ENCODE results near the gene TH.

The TH gene

DNA sequence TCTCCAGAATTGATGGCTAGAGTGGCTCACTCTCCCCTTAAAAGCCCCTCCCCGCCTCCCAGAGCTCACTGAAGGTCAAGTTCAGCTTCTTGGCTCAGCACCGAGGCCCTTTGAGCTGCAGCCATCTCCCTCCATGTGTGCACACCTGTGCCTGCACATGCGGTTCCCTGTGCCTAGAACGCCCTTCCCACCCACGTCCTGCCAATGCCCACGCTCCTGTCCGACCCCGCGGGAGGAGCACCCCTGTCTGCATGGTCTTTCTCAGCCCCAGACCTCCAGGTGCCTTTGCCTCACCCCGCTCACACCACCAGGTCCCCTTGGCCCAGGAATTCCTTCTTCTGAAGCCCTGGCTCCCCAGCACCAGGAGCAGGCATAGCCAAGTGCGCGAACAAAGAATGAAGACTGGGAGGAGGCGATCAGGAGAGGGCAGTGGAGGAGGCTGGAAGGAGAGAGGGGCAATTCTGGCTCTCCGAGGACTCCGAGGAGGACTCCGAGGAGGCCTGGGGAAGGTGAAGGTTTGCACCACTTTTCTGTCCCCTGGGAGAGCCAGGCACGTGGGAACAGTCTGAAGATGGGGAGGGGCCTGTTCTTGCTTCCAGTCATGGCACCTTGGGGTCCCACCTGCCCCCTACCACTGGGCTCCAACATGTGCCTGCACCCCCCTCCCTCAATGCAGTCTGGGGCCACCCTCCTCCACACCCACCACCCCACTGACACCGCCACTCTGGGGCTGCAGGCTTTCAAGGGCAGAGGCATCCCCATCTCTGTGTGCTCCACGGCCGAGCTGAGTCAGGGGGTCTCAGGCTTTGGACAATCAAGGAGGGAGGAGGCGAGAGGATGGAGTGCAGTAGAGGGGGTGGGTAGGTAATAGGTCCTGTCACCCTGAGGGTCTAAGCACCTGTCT lies 50.1 kb downstream of the TH start:
- in situ Hi-C loops (cut with HindIII; ENCODE audit: low sequenced_read_pairs), result no loop called here

DNA sequence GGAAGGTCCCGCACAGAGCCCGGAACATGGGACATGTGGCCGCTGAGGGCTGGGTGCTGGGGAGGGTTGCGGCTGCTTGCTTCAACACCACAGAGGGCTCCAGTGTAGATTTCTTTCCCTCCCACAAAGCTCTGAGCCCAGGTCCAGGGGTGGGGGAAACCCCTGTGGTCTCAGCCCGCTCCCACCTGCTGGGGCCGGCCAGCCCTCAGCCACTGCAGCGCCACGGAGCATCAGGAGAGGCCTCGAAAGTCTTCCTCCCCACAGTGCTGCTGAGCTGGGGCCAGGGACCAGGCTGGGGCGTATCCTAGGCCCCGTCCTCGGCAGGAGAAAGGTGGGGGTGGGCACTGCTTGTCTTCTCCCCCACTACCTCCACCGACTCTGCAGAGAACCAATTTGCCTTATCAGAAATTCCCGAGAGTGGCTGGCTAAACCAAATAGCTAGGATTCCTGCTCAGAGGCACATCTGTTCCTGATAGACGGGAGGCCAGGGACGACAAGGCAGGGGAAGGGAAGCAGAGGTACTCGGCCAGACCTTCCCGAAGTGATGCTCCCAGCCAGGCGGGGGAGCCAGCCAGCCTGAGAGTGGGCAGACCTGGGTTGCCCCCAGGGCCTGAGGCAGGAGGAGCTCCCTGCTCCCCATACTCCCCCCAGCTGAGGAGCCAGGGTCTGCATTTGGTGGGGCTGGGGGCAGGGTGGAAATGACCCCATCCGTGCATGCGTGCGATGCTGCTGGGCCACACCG lies 51.1 kb downstream of the TH start:
- in situ Hi-C loops (cut with HindIII; ENCODE audit: low sequenced_read_pairs), result no loop called here

- in situ Hi-C loops (cut with HindIII; ENCODE audit: low sequenced_read_pairs), result no loop called here
These were observed 52.9 kb downstream of the TH start for GRCh38 chr11:2118677-2119076.

DNA sequence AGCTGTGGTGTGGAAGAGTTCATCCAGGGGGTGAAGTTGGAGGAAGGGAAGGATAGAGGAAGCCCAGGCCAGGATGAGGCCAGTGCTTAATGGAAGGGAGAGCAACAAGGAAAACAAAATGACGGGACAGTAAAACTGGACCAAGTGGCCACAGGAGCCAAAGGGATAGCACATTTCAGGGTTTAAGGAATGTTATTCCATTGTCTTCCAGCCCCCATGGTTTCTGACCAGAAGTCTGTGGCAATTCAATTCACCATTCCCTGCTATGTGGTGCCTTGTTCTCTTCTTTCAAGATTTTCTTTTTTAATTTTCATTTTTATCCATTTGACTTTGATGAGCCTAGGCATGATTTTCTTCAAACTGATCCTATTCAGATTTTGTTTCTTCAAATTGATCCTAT lies 54.9 kb downstream of the TH start:
- in situ Hi-C loops (cut with HindIII; ENCODE audit: low sequenced_read_pairs), result no loop called here

GRCh38 chr11:2115308-2115707 lies 56.3 kb downstream of the TH start:
- in situ Hi-C loops (cut with HindIII; ENCODE audit: low sequenced_read_pairs), result no loop called here

DNA sequence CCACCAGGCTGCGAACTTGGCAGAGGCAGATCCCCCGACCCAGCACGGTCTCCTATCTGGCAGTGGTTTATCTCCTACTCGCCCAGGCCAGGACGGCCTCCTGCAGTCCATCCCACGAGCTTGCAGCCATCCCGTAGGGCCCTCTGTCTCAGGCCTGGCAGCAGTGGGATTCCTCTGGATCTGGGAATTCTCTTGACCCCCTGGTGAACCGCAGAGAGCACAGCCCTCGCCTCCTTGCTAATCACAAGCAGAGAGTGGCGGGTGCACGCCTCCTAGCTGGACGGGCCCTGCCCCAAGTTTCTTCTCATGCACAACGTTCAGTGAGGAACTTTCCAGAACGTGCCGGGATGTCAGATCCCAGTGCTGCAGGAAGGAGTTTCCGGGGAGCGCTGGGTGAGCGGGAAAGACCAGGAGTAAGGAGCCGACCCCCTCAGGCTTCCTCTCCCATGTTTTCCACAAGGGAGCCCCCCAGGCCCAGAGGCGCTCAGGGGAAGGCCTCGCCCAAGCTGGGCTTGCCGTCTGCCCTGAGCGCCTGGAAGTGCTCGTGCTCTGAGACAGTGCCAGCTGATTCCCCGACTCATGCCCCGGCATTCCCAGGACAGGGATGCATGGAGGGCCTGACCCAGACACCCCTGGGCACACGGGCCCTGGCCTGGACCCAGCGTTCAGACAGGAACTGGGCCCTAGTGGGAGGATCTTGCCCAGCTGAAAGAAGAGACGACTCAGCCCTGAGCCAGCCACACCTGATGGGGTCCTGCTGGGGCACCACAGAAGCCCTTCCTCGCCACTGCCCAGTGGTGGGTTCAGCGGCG lies 57.0 kb downstream of the TH start:
- in situ Hi-C loops (cut with HindIII; ENCODE audit: low sequenced_read_pairs), result no loop called here
